ENCODE data around the gene LHX4.
A peak's percentile ranks its signal among the peaks of the same experiment; 100 is the strongest.

Gene LHX4

DNA sequence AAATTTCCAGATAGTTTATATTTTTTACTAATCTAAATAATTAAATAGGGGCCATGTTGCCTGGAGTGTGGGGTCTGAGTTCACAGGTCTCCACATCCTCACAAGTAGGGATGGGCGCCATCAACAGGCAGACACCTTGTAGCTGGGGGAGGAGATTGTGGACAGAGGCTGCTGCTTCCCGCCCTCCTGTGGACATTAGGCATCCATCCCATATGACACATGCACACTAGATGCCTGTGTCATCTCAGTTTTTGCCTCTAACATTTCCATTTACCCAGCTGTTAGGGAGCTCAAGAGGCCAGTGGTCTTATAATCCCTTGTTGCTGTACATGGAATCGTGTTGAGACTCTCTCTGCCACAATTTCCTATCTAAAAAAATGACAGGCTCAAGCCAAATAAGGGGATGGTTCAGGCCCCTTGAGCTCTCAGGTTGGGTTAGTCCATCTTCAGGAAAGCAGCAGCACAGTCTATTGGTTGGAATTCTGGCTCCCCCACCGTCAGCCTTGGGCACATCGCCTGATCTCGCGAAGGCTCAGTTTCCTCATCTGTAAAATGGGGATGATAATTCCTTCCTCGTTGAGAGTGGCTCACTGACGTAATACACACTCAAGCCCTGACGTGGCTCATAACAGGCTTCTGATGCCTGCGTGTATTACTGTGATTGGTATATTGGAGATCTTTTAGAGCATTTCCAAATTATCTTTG lies 13.6 kb downstream of the LHX4 start:
- DNase-seq (ENCODE audit: low spot score) = no peak

- DNase-seq (ENCODE audit: low spot score) = no peak
These were observed 14.8 kb downstream of the LHX4 start for GRCh38 chr1:180244840-180245239.

DNA sequence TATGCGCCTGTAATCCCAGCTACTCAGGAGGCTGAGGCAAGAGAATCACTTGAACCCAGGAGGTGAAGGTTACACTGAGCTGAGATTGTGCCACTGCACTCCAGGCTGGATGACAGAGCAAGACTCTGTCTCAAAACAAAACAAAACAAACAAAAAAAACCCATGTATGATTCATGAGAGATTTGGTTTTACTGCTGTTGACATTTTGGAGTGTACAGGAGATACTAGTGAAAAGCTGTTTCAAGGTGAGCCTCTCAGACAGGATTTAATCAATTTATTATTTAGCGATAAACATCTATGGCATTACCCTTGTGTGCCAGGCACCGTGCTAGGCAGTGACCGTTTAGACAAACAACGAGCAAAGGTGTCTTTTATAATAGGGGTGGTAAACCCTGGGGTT lies 16.5 kb downstream of the LHX4 start:
- no peak for DNase-seq (ENCODE audit: low spot score)

GRCh38 chr1:180247061-180247460 lies 17.0 kb downstream of the LHX4 start:
- peak; percentile 38 for DNase-seq (ENCODE audit: low spot score)

DNA sequence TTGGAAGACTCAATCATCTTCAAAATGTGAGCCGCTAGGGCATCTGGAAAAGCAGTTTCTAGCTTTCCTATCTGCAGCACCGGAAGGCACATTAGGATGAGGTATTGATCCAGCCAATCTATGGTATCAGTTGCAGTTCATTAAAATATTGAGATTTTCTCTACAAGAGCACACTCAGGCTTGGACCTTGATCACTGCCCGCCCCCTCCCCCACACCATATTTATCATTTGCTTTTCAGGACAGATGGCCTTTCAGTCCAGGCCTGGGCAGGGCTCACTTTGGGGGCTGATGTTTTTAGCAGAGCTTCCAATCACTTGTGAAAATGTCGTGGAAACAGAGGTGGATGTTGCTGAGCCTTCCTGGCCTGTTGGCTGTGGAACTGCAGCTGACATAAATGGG lies 17.5 kb downstream of the LHX4 start:
- no peak for DNase-seq (ENCODE audit: low spot score)

DNA sequence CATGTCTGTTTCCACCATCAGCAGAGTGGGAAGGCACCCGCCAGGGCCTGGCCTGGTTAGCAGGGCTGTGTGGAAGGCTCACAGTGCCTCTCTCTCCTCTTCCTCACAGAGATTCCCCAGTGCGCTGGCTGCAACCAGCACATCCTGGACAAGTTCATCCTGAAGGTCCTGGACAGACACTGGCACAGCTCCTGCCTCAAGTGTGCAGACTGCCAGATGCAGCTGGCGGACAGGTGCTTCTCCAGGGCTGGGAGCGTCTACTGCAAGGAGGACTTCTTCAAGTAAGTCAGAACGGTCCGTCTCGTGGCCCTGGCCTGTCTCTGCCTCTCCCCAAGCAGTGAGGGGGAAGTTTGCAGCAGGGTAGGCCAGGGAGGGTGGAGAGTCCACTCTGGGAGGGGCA lies 18.1 kb downstream of the LHX4 start:
- DNase-seq (ENCODE audit: low spot score) = no peak

GRCh38 chr1:180248731-180249681 lies 18.9 kb downstream of the LHX4 start:
- DNase-seq (ENCODE audit: low spot score) = no peak

GRCh38 chr1:180249725-180250498 lies 19.8 kb downstream of the LHX4 start:
- DNase-seq (ENCODE audit: low spot score) = no peak

DNA sequence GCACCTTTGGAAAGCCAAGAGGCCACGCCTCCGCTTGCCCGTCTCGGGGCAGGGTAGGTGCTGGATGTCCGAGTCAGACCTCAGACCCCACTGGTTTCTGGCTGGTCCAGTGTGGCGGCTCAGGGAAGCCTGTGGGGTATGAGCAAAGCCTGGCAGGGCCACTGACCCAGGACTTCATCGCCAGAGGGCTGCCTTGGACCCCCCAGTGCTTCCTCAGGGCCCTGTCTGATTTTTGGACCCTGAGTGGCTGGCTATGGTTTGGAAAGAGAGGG lies 20.4 kb downstream of the LHX4 start:
- no peak for DNase-seq (ENCODE audit: low spot score)

DNA sequence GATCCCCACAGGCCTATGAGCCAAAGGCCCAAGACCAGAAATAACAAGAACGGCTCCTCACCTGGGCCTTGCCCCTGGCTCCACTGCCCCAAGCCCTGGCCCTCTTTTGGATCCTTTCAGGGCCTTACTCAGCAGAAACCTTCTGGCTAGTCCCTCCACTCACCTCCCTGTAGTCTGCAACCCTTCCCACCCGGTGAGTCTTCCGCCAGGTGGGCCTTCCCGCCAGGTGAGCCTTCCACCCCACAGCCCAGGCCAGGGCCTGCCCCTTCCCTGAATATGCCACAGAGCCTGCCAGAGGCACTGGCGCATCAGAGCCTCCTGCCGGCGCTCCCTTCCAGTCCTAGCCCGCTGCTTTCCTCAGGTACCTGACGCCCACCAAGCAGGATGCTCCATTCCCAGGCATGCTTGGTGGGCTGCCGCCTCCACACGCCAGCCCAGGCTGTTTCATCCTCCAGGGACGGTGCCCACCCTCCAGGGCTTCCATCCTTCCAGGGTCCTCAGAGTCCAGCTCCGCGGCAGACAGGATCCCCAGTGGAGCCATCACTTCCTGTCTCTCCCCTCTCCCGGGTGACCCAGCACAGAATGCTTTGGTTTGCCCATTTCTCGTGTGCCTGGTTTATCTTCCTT lies 20.9 kb downstream of the LHX4 start:
- DNase-seq (ENCODE audit: low spot score) = no peak

- no peak for DNase-seq (ENCODE audit: low spot score)
These were observed 21.7 kb downstream of the LHX4 start for GRCh38 chr1:180251526-180252305.

DNA sequence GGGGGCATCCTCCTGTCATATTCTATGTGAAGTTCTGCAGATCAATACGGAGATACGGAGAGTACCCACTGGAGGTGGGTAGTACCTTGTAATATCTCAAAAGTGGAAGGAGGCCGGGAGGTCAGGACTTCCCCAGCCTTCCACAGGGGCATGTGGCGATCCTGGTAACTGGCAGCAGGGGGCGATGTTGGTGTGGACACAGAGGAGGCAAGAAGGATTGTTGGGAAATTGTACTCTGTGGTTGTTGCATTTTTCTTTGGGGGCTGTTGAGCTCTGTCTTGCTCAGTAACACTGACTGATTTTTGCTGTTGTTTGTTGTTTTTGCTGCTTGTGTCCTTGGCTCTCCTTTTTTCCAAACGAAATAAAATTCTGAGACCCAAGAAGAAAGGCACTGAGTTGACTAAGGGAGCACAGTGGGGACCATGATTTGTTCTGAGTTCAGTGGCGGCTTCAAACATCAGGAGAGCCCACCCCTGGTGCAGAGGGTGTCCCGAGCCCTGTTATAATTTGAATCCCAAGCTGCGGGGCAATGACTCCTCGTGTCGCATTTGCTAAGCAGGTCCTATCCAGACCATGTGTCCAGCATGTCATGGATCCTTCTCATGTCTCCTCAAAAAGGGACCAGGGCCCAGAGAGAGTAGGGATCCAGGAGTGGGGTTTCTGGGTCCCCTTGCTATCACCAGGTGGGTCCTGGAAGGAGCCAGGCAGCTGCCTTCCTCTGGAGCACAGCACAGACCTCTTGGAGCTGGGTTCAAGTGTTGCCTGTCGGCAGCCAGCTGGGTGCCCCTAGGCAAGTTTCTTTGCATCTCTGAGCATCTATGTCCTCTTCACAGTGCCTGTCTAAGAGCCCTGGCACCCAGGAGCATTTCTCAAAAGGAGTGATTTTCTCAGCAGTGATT lies 22.8 kb downstream of the LHX4 start:
- peak; percentile 70 for DNase-seq (ENCODE audit: low spot score)

GRCh38 chr1:180253585-180254495 lies 23.8 kb downstream of the LHX4 start:
- no peak for DNase-seq (ENCODE audit: low spot score)

DNA sequence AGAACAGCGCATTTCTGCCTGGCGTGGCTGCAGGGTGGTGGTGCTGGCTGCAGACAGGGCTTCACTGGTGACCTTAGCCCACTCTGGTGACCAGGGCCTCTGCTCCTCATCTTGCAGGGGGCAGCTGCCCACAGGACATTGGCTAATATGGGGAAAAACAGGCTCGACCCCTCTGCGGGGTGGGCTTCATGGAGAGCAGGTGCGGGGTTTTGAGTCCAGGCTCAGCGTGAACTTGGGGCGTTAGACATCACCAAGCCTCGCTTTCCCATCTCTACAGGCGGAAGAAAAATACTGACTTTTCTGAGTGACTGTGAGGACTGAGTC lies 24.4 kb downstream of the LHX4 start:
- DNase-seq (ENCODE audit: low spot score) = no peak

- DNase-seq (ENCODE audit: low spot score) = no peak
These were observed 24.8 kb downstream of the LHX4 start for GRCh38 chr1:180254854-180255253.

DNA sequence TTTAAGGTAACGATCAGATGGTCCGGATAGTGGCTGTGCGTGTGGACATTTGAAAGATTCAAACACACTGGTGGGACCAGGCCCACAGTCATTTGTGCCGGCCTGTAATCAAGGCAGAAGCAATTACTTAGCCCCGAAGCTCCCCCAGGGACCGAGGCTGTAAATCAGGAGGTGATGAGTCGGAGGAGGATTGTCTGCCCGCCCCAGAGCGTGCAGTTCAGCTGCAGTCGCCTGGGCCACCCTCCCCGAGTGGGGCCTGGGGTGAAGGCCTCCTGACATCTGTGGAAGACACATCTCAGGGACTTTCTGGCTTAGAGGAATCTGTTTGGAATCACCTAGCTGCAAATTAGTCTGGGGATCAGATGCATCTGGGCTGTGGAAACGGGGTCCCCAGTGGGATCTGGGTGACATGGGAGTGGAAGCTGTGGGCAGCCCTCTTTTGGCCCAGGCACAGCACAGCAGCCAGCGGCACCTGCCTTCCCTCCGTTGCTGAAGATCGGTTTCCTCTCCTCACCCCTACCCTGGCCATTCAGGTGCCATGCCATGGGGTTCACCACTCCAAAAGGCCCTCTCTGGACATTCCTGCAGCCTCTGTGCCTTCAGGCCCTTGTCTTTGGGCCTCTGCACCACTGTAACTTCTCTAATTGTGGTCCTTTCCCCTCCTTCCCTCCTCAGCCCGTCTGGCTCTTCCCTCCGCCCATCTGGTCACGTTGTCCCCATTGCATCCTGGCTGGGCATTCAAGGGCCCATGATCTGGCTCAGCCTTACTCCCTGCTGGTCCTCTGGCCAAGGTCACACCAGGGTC lies 25.7 kb downstream of the LHX4 start:
- no peak for DNase-seq (ENCODE audit: low spot score)

DNA sequence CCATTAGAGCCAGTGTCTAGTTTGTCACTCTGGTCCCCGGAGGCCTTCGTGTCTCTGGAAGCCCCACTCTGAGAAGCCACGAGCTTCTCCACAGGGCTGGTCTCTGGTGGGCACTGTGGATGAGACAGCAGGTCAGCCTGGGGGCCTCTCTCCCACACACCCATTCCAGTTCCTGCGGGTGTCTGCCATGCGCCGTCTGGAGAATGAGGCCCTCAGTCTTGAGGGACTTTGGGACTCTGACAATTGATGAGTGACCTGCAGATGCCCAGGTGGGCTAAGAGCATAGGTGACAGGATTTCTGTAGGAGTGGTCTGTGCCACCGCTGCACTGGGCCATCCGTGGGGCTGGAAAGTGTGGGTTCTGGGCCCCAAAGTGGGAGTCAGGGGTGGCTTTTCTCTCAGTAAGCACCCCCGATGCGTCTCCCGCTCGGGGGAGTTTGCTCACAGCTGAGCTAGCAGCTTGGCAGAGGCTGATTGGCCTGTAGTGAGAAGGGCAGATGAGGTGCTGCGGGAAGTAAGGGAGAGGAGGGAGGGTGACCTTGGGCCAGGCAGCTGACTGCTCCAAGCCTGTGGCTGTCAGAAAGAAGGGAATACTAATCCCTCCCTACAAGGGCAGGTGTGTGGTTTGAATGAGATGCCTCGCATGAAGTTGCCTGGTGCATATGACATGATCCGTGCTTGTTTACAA lies 26.4 kb downstream of the LHX4 start:
- no peak for DNase-seq (ENCODE audit: low spot score)

DNA sequence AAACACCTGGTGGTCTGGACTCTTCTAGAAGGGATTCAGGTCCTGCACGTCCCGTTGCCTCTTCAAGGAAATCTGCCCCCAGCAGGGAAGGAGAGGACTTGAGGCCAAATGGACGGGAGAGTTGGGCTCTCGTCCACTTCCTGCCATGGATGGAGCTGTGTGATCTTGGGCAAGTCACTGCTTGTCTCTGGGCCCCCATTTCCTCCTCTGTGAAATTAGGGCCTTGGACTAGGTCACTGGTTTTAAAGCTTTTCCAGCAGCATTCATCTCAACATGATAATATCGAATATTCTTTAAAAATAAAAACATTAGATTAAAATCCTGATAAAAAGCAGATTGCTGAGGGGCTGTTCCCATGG lies 26.9 kb downstream of the LHX4 start:
- no peak for DNase-seq (ENCODE audit: low spot score)
